ENCODE measurements around the gene ANO9. TPM values are rescaled to one million over a fixed set of nuclear protein-coding genes. Genes with fewer than 3 reads are reported as not detected.

ANO9 gene
- total RNA-seq, 1 donor from 2014 or later, result 0.38 TPM

- intact Hi-C loops (cut with DNase I), result no loop called here
- DNase-seq (ENCODE audit: low spot score), result no peak
These were observed 12.2 kb upstream of the ANO9 start for GRCh38 chr11:454043-454442.

- intact Hi-C loops (cut with DNase I), result no loop called here
- no peak for DNase-seq (ENCODE audit: low spot score)
These were observed 11.8 kb upstream of the ANO9 start for GRCh38 chr11:453564-453963.

DNA sequence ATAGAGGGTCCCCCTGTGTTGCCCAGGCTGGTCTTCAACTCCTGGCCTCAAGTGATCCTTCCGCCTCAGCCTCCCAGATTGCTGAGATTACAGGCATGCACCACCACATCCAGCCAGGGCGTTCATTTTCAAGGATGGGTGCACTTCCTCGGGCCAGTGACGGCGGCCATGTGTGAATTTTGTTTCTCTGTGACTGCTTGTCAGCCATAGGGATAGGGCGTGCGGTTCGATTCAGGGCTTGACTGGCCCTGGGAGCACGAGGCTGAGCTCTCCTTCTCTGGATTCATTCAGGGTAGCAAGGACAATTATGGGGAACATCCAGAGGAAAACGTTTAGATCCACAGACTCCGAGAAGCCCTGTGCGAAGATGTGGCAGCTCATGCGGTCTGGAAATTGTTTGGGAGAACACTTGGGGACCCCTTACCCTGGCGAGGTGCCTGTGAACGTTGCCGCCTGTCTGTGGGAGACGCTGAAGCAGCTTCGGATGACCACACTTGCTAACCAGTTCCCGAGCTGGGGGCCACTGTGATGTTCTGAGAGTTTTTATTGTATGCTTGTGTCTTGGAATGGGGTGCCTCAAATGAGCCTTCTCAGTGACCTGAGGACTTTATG lies 11.2 kb upstream of the ANO9 start:
- no peak for DNase-seq (ENCODE audit: low spot score)
- intact Hi-C loops (cut with DNase I), result no loop called here

DNA sequence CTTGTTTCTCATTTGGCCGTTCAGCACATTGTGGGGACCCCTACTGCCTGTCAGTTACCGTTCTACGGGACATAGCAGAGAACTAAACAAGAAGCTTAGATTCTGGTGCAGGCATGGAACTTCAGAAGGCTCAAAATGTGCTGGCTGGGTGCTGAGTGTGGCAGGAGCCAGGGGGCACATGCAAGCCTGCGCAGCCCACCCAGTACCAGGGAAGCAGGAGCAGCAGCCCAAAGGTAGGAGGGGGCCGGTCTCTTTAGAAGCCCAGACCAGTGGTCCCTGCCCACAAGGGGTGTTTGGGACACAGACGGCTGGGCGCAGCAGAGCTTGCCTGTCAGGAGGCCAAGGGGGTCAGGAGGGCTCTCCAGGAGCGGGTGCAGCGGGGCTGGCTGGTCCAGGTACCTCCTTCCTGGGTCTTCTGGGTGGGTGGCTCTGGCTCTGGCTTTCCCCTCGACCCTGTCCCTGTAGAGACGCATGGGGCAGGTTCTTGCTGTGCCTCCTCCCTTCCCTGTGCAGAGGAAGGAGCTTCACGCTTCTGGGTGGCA lies 10.5 kb upstream of the ANO9 start:
- intact Hi-C loops (cut with DNase I), result no loop called here

DNA sequence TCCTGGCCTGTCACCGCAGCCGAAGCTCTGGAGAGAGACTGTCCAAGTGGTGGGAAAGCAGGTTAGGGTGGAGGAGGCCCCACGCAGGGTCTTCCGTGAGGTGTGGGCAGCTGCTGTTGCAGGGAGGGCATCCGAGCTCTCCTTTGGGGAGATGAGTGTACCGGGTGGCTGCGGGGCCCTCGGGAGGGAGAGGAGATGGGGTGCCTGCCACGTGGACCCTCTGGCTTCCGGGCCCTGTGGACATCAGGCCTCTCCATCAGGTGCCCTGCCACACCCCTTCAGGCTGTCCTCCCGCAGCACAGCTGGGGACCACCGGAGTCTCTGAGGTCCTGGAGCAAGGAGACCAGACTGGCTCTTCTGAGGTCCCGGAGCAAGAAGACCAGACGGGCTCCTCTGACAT lies 9.9 kb upstream of the ANO9 start:
- intact Hi-C loops (cut with DNase I), result loop anchor here (2.0 kb wide), 1 partner anchor 55 kb away; the partner anchor contains the start of gene RNH1
- no peak for DNase-seq (ENCODE audit: low spot score)

More for the DNA sequence above, 10.5 kb upstream of the ANO9 start:
- no peak for DNase-seq (ENCODE audit: low spot score)

- intact Hi-C loops (cut with DNase I), result loop anchor here (1.0 to 2.0 kb wide), 2 partner anchors 56 to 243 kb away; partner anchors contain the start of gene RNH1
- DNase-seq (ENCODE audit: low spot score), result no peak
These were observed 9.1 kb upstream of the ANO9 start for GRCh38 chr11:450809-451451.

- intact Hi-C loops (cut with DNase I), result loop anchor here (1.0 to 5.0 kb wide), 4 partner anchors 43 to 242 kb away; partner anchors contain the start of gene RNH1
- peak; percentile 99 for DNase-seq (ENCODE audit: low spot score)
These were observed 8.3 kb upstream of the ANO9 start, which contains the start of gene PTDSS2 for GRCh38 chr11:449889-450808. Gene PTDSS2, plus strand, starts transcription at chr11:450279. Its CDS starts 177 bp downstream, at chr11:450456.

GRCh38 chr11:447923-448731 lies 6.3 kb upstream of the ANO9 start:
- intact Hi-C loops (cut with DNase I), result loop anchor here (2.0 to 5.0 kb wide), 2 partner anchors 41 to 71 kb away; no protein-coding TSS in a partner anchor
- DNase-seq (ENCODE audit: low spot score), result peak; percentile 96

- intact Hi-C loops (cut with DNase I), result loop anchor here (5.0 kb wide), 1 partner anchor 40 kb away; no protein-coding TSS in a partner anchor
- DNase-seq (ENCODE audit: low spot score), result no peak
These were observed 5.1 kb upstream of the ANO9 start for GRCh38 chr11:446891-447290.

GRCh38 chr11:445765-446588 lies 4.2 kb upstream of the ANO9 start:
- no peak for DNase-seq (ENCODE audit: low spot score)
- intact Hi-C loops (cut with DNase I), result loop anchor here (5.0 kb wide), 1 partner anchor 39 kb away; no protein-coding TSS in a partner anchor

DNA sequence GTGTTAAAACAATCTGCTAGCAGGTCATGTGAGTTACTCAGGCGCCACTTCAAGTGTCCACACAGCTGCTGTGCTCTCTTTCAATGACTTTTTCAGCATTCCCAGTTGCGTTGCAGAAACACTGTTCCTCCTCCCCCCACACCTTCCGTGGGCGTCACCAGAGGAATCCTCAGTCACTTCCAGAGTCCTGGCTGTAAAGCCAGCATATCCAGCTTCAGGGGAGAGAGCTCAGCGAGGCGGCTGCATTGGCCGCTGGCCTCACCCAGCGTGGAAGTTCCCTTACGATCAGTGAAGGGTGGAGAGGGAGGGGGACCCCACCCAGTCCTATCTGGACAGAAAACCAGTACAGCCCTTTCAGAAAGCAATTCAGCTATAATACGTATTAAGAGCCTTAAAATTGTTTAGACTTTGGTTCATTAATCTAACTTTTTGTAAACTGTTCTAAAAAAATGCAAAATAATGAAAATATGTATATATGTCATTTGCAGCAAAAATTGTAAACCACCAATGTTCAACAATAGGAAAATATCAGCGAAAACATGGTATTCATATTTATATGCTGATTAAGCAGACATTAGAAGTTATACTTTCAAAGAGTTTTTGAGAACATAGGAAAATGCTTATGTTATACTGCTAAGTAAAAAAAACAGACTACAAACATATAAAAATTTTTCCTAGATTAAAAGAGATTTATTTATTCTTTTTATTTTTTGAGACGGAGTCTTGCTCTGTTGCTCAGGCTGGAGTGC lies 2.8 kb upstream of the ANO9 start:
- intact Hi-C loops (cut with DNase I), result loop anchor here (5.0 kb wide), 1 partner anchor 37 kb away; no protein-coding TSS in a partner anchor

GRCh38 chr11:443542-444199 lies 1.9 kb upstream of the ANO9 start:
- DNase-seq (ENCODE audit: low spot score), result no peak
- intact Hi-C loops (cut with DNase I), result no loop called here

More for the DNA sequence above, 2.8 kb upstream of the ANO9 start:
- DNase-seq (ENCODE audit: low spot score), result no peak

DNA sequence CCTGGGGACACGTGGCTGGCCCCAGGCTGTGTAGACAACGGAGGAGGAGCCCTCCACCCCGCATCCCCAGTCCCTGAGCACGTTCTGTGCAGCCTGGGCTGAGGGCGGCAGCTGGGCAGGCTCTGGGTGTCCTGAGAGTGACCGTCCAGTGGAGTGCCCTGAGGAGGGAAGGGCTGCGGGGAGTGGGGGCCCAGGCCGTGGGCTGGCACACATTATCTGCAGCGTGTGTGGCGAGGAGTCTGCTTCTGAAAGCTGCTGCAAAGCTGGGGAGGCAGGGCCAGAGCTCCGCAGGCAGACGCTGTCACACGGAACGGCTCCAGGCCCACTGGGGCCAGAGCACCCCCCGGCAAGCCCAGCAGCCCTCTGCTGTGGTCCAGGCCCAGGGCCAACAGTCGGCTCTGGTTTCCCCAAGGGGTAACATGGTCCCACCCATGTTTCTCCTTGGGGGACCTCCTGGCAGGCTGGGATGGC lies 835 bp upstream of the ANO9 start:
- DNase-seq (ENCODE audit: low spot score), result no peak
- intact Hi-C loops (cut with DNase I), result no loop called here

- no peak for DNase-seq (ENCODE audit: low spot score)
These were observed 781 bp downstream of the ANO9 start for GRCh38 chr11:441043-441417.

GRCh38 chr11:440065-441042 lies 1.5 kb downstream of the ANO9 start:
- no peak for DNase-seq (ENCODE audit: low spot score)
- intact Hi-C loops (cut with DNase I), result no loop called here

More at GRCh38 chr11:441043-441417, 781 bp downstream of the ANO9 start:
- intact Hi-C loops (cut with DNase I), result no loop called here
